Cardiac fibroblast (primary cell): Measurements from ENCODE around the gene FRMD8.

ENCODE experiments used
- DNase-seq, 2 donors: peaks; one replicate each; pipeline versions ENCODE4 v3.0.0 to v3.0.0-alpha.2; 2010; ENCODE audit warnings: low read depth in 2 of 2
- H3K4me3 ChIP-seq, 2 donors: replicated peaks in 1 of 2; 1 replicate in 1 of 2; 2 replicates in 1 of 2; pipeline ENCODE4 v1.5.1; 2011; ENCODE audit warnings: low read depth in 2 of 2, low read length in 2 of 2, mild to moderate bottlenecking in 2 of 2, moderate library complexity in 1 of 2
- CTCF ChIP-seq: IDR thresholded peaks from one replicate; pipeline ENCODE4 v1.5.1; 2011; ENCODE audit warnings: low read depth, mild to moderate bottlenecking, low read length, inconsistent platforms

FRMD8 gene

GRCh38 chr11:65420506-65420905 lies 34.1 kb downstream of the FRMD8 start:
- H3K4me3 ChIP-seq, result peak overlapping the region in 1 of 2 donors; percentile 15
- no peak for TF ChIP-seq CTCF
- DNase-seq, result no peak

GRCh38 chr11:65420979-65421793 lies 34.7 kb downstream of the FRMD8 start:
- no peak for TF ChIP-seq CTCF
- DNase-seq, result peak; percentile 99 to 100
- H3K4me3 ChIP-seq, result peak overlapping the region; percentile 55 to 59

- peak; percentile 98 to 100 for DNase-seq
- peak overlapping the region; percentile 88 to 91 for H3K4me3 ChIP-seq
- TF ChIP-seq CTCF, result no peak
These were observed 35.6 kb downstream of the FRMD8 start for GRCh38 chr11:65421794-65422632.

- DNase-seq, result peak; percentile 96 to 98
- TF ChIP-seq CTCF, result no peak
- H3K4me3 ChIP-seq, result peak within 1 kb of the TSS; percentile 88 to 91
These were observed 36.4 kb downstream of the FRMD8 start, which contains the start of gene NEAT1 for GRCh38 chr11:65422633-65423515. Gene NEAT1 (plus strand): TSS chr11:65422798.

- TF ChIP-seq CTCF, result no peak
- DNase-seq, result no peak
- peak overlapping the region; percentile 88 to 91 for H3K4me3 ChIP-seq
These were observed 37.2 kb downstream of the FRMD8 start for GRCh38 chr11:65423516-65424204.
